H1 (cell line): ENCODE results near the gene CHTF18. TPM values are rescaled to one million over a fixed set of nuclear protein-coding genes. Genes with fewer than 3 reads are reported as not detected.

Experiments used
- EP300 ChIP-seq, 2 experiments: IDR thresholded peaks; 1 replicate in 1 of 2; 2 replicates in 1 of 2; pipeline ENCODE4 v1.6.1; 2011 to 2012; ENCODE audit warnings: low read depth in 2 of 2, low read length in 2 of 2, mild to moderate bottlenecking in 2 of 2, borderline replicate concordance in 1 of 2, inconsistent platforms in 1 of 2, moderate library complexity in 1 of 2
- HDAC6 ChIP-seq: IDR thresholded peaks from one replicate; pipeline ENCODE4 v1.7.1; 2012; ENCODE audit warnings: low read depth, mild to moderate bottlenecking, inconsistent platforms, low read length, moderate library complexity
- POLR2A ChIP-seq, 2 experiments: IDR thresholded peaks; 1 replicate in 1 of 2; 2 replicates in 1 of 2; pipeline ENCODE4 v1.6.1; 2011; ENCODE audit warnings: low read depth in 2 of 2, low read length in 2 of 2, mild to moderate bottlenecking in 2 of 2; ENCODE audit errors: control extremely low read depth in 1 of 2
- SIX5 ChIP-seq: IDR thresholded peaks from 2 replicates; pipeline ENCODE4 v1.6.1; 2011; ENCODE audit warnings: mild to moderate bottlenecking, low read depth, low read length
- TBP ChIP-seq: IDR thresholded peaks from 2 replicates; pipeline ENCODE4 v1.6.1; 2011; ENCODE audit warnings: low read depth, low read length, improper control_type of control experiment
- TEAD4 ChIP-seq: IDR thresholded peaks from 2 replicates; pipeline ENCODE4 v1.6.1; 2012; ENCODE audit warnings: low read depth, low read length, inconsistent platforms, mixed read lengths
- polyA plus RNA-seq, 7 experiments: library from polyadenylated mRNA; depleted of rRNA in 3 of 7; stranded (reverse) in 5 of 7; unstranded in 2 of 7; fragments of >200 nt in 5 of 7; fragments of 200-250 nt in 2 of 7; gene quantifications; 1 replicate in 5 of 7; 2 replicates in 1 of 7; 4 replicates in 1 of 7; pipeline versions ENCODE4 v1.2.1 to v1.2.3, GENCODE V29; 2011 to 2013; ENCODE audit warnings: missing spikeins in 2 of 7, mixed read lengths in 2 of 7
- total RNA-seq: library from RNA; stranded (reverse); fragmentation: NEBNext Ultra II Directional; extraction: Animal tissue kit (Norgen Biotek cat#: 25700); gene quantifications from 2 replicates; pipeline ENCODE4 v1.2.1, GENCODE V29; 2021
- TF ChIP-seq, protein P1 (sequence below), 3 experiments: IDR thresholded peaks; 1 replicate in 2 of 3; 2 replicates in 1 of 3; pipeline versions ENCODE4 v1.5.1 to v1.6.1; 2011; ENCODE audit warnings: low read length in 3 of 3, mild to moderate bottlenecking in 3 of 3, inconsistent platforms in 2 of 3, low read depth in 1 of 3, moderate library complexity in 1 of 3; ENCODE audit not compliant: insufficient read depth in 1 of 3; ENCODE audit errors: control extremely low read depth in 1 of 3

CHTF18 gene
- total and polyA plus RNA-seq, 2 of the 8 experiments (the other 6 are each of a cell fraction or from before 2014, with no cell fraction given): 75.3 to 104 TPM

DNA sequence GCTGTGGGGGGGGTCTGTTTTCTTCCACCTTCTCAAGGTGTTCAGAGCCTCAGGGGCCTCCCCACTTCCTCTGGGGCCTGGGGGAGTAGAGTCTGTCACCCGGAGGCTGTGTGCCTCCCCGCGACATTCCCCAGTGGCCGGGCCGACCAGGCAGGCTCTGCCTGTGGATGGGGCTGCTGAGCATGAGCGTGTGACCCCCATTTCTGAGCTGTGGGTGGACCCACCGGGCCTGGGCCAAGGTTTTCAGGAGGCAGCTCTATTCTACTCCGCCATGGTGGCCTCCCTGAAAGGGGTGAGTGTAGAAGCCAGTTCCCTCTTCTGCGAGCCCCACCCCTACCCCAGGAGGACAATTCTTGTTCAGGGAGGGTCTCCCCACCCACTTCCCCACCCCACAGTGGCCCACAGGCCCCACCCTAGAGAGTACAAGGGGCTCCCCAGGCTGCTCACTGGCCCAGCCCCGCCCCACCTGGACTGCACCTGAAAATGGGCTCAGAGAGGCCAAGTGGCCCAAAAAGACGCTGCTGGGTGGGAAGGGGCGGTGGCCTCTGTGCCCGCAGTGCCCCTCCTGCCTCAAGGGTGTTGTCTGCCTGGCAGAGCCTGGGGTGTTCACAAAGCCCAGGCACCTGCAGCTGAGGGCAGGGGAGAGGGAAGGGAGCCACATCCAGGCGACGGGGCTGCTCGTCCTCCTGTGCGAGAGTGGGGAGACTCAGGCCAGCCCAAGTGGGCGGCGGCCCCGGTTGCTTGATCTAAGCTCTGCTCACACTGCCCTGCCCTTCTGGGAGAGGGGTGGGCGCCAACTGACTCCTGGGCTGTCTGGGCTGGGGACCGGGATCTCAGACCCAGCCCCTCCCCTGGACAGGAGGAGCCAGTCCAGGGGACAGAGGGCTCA lies 26.6 kb upstream of the CHTF18 start (continued):
- TF ChIP-seq, protein P1, sequence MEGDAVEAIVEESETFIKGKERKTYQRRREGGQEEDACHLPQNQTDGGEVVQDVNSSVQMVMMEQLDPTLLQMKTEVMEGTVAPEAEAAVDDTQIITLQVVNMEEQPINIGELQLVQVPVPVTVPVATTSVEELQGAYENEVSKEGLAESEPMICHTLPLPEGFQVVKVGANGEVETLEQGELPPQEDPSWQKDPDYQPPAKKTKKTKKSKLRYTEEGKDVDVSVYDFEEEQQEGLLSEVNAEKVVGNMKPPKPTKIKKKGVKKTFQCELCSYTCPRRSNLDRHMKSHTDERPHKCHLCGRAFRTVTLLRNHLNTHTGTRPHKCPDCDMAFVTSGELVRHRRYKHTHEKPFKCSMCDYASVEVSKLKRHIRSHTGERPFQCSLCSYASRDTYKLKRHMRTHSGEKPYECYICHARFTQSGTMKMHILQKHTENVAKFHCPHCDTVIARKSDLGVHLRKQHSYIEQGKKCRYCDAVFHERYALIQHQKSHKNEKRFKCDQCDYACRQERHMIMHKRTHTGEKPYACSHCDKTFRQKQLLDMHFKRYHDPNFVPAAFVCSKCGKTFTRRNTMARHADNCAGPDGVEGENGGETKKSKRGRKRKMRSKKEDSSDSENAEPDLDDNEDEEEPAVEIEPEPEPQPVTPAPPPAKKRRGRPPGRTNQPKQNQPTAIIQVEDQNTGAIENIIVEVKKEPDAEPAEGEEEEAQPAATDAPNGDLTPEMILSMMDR (IDR thresholded peaks at IDR 0.05; ENCODE audit: control extremely low read depth in 1 of 3, insufficient read depth in 1 of 3, low read depth in 1 of 3, low read length in 3 of 3): no peak
- no peak for TF ChIP-seq SIX5
- no peak for TF ChIP-seq HDAC6
- no peak for TF ChIP-seq TEAD4
- TF ChIP-seq EP300 (IDR thresholded peaks at IDR 0.05; ENCODE audit: borderline replicate concordance in 1 of 2, low read depth in 2 of 2, low read length in 2 of 2): no peak
- no peak for TF ChIP-seq POLR2A (IDR thresholded peaks at IDR 0.05; ENCODE audit: control extremely low read depth in 1 of 2, low read depth in 2 of 2, low read length in 2 of 2)
- TF ChIP-seq TBP: no peak
